ENCODE measurements around the gene PLCE1.
"Not testable (repeated sequence)": the region's sequence is repeated elsewhere in the genome, so short reads cannot be mapped to it uniquely, and the experiment has no call there.

PLCE1 gene

GRCh38 chr10:93967756-93968155 is 26.0 kb upstream of the PLCE1 start:
- no peaks in the 10 kb centered on the region for H3K79me2 ChIP-seq (ENCODE audit: low read length)
- no peaks in the 10 kb centered on the region for H3K9me3 ChIP-seq (replicated peaks; ENCODE audit: insufficient read depth, low read length)
- no peak overlapping the region for H3K4me2 ChIP-seq (ENCODE audit: low read depth, low read length)
- H3K9me2 ChIP-seq (replicated peaks; ENCODE audit: insufficient read depth, low read length) = no peaks in the 10 kb centered on the region
- no peaks in the 10 kb centered on the region for H3K4me1 ChIP-seq (ENCODE audit: low read length)
- no peak overlapping the region for H3K9ac ChIP-seq (ENCODE audit: low read length)
- no peak overlapping the region for H2AFZ ChIP-seq (ENCODE audit: low read length)
- H3K27me3 ChIP-seq (replicated peaks; ENCODE audit: insufficient read depth, low read length) = no peaks in the 10 kb centered on the region
- no peak overlapping the region for H3K27ac ChIP-seq (ENCODE audit: low read length)
- no peaks in the 10 kb centered on the region for H4K20me1 ChIP-seq (ENCODE audit: insufficient read depth, low read length)
- DNase-seq = no peak
- H3K36me3 ChIP-seq (replicated peaks; ENCODE audit: insufficient read depth, low read length) = no peaks in the 10 kb centered on the region
- no peak for TF ChIP-seq CTCF (IDR thresholded peaks at IDR 0.05; ENCODE audit: low read length)
- no peak for TF ChIP-seq EZH2 (optimal IDR thresholded peaks at IDR 0.05; ENCODE audit: low read depth, low read length)
- no peak for TF ChIP-seq EZH2phosphoT487 (IDR thresholded peaks at IDR 0.05; ENCODE audit: low read length)
- no peaks in the 10 kb centered on the region for H3F3A ChIP-seq (ENCODE audit: insufficient read depth, low read length)
- no peak overlapping the region for H3K4me3 ChIP-seq (ENCODE audit: low read length)

GRCh38 chr10:93968540-93968945 is 25.2 kb upstream of the PLCE1 start:
- Histone ChIP-seq H3F3A (ENCODE audit: insufficient read depth, low read length) (no peaks in the 10 kb centered on the region), H3K36me3 (replicated peaks; ENCODE audit: insufficient read depth, low read length) (no peaks in the 10 kb centered on the region), H2AFZ (ENCODE audit: low read length) (no peak overlapping the region), H4K20me1 (ENCODE audit: insufficient read depth, low read length) (no peaks in the 10 kb centered on the region), H3K4me2 (ENCODE audit: low read depth, low read length) (no peak overlapping the region), H3K9me2 (replicated peaks; ENCODE audit: insufficient read depth, low read length) (no peaks in the 10 kb centered on the region), H3K4me3 (ENCODE audit: low read length) (no peak overlapping the region), H3K27me3 (replicated peaks; ENCODE audit: insufficient read depth, low read length) (no peaks in the 10 kb centered on the region), H3K4me1 (ENCODE audit: low read length) (no peaks in the 10 kb centered on the region), H3K27ac (ENCODE audit: low read length) (no peak overlapping the region), H3K9me3 (replicated peaks; ENCODE audit: insufficient read depth, low read length) (no peaks in the 10 kb centered on the region), H3K9ac (ENCODE audit: low read length) (no peak overlapping the region), H3K79me2 (ENCODE audit: low read length) (no peaks in the 10 kb centered on the region)
- no peak for DNase-seq
- no peak for TF ChIP-seq EZH2 (optimal IDR thresholded peaks at IDR 0.05; ENCODE audit: low read depth, low read length)
- no peak for TF ChIP-seq CTCF (IDR thresholded peaks at IDR 0.05; ENCODE audit: low read length)
- TF ChIP-seq EZH2phosphoT487 (IDR thresholded peaks at IDR 0.05; ENCODE audit: low read length) = no peak

DNA sequence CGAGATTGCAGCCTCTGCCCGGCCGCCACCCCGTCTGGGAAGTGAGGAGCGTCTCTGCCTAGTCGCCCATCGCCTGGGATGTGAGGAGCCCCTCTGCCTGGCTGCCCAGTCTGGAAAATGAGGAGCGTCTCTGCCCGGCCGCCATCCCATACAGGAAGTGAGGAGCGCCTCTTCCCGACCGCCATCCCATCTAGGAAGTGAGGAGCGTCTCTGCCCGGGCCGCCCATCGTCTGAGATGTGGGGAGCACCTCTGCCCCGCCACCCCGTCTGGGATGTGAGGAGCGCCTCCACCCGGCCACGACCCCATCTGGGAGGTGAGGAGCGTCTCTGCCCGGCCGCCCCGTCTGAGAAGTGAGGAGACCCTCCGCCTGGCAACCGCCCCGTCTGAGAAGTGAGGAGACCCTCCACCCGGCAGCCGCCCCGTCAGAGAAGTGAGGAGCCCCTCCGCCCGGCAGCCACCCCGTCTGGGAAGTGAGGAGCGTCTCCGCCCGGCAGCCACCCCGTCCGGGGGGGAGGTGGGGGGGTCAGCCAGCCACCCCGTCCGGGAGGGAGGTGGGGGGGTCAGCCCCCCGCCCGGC is 23.2 kb upstream of the PLCE1 start:
- H3F3A ChIP-seq (ENCODE audit: insufficient read depth, low read length); H3K9me3 ChIP-seq (replicated peaks; ENCODE audit: insufficient read depth, low read length): not testable (repeated sequence)

DNA sequence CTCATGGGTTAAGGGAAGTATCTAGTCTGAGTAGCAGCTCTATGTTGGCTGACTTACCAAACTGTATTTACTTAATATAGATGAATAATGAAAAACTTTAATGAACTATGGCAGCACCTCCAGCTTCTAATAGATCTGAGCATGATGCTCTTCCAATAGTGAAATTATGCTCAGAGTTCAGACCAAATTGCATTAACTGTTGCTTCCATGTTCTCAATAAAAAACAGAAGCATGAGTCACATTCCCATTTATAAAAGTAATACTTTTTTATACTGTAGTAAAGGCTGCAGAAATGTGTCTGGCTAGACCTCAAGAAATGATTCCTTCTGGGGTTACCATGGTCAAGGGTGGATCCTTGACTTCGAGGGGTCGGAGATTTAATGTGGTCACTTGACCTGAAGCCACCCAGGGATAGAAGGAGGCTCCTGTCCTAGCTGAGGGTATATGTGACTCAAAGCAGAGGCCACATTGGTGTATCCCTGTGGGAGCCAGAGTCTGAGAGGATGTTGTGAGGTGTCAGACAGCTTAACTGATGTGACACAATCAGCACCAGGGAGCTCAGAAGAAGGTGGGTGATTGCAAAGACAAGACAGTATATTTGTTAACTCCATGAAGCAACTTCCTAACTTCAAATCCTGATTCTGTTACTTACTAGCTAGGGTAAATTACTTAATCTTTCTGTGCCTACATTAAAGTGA is 19.8 kb upstream of the PLCE1 start:
- no peak overlapping the region for H3K4me3 ChIP-seq (ENCODE audit: low read length)
- no peak overlapping the region for H3K9ac ChIP-seq (ENCODE audit: low read length)
- no peak overlapping the region for H3K4me2 ChIP-seq (ENCODE audit: low read depth, low read length)
- H3K27ac ChIP-seq (ENCODE audit: low read length) = no peak overlapping the region
- no peaks in the 10 kb centered on the region for H3K4me1 ChIP-seq (ENCODE audit: low read length)
- H3K36me3 ChIP-seq (replicated peaks; ENCODE audit: insufficient read depth, low read length) = no peaks in the 10 kb centered on the region
- H3F3A ChIP-seq (ENCODE audit: insufficient read depth, low read length) = no peaks in the 10 kb centered on the region
- no peaks in the 10 kb centered on the region for H4K20me1 ChIP-seq (ENCODE audit: insufficient read depth, low read length)
- no peaks in the 10 kb centered on the region for H3K79me2 ChIP-seq (ENCODE audit: low read length)
- H3K27me3 ChIP-seq (replicated peaks; ENCODE audit: insufficient read depth, low read length) = no peaks in the 10 kb centered on the region
- TF ChIP-seq CTCF (IDR thresholded peaks at IDR 0.05; ENCODE audit: low read length) = no peak
- no peak for TF ChIP-seq EZH2phosphoT487 (IDR thresholded peaks at IDR 0.05; ENCODE audit: low read length)
- TF ChIP-seq EZH2 (optimal IDR thresholded peaks at IDR 0.05; ENCODE audit: low read depth, low read length) = no peak
- H3K9me3 ChIP-seq (replicated peaks; ENCODE audit: insufficient read depth, low read length) = no peaks in the 10 kb centered on the region
- DNase-seq = no peak
- no peak overlapping the region for H2AFZ ChIP-seq (ENCODE audit: low read length)
- H3K9me2 ChIP-seq (replicated peaks; ENCODE audit: insufficient read depth, low read length) = no peaks in the 10 kb centered on the region

More for the DNA sequence above, 23.2 kb upstream of the PLCE1 start:
- not testable (repeated sequence) for H2AFZ ChIP-seq (ENCODE audit: low read length); H3K9ac ChIP-seq (ENCODE audit: low read length); H4K20me1 ChIP-seq (ENCODE audit: insufficient read depth, low read length); H3K79me2 ChIP-seq (ENCODE audit: low read length); H3K4me2 ChIP-seq (ENCODE audit: low read depth, low read length); H3K4me3 ChIP-seq (ENCODE audit: low read length); H3K9me2 ChIP-seq (replicated peaks; ENCODE audit: insufficient read depth, low read length); DNase-seq; H3K4me1 ChIP-seq (ENCODE audit: low read length); H3K27ac ChIP-seq (ENCODE audit: low read length); H3K27me3 ChIP-seq (replicated peaks; ENCODE audit: insufficient read depth, low read length); H3K36me3 ChIP-seq (replicated peaks; ENCODE audit: insufficient read depth, low read length)

Measured in MM.1S (cell line).